ENCODE measurements around the gene SPTSSB.

Gene SPTSSB

GRCh38 chr3:161366094-161366493 lies 5.2 kb downstream of the SPTSSB start:
- DNase-seq: no peak
- no peak for TF ChIP-seq CTCF (IDR thresholded peaks at IDR 0.05; ENCODE audit: low read depth, low read length, missing control alignments)
- Histone ChIP-seq H3K36me3 (replicated peaks) (no peaks in the 10 kb centered on the region), H3K4me3 (ENCODE audit: low read depth, low read length) (no peak overlapping the region), H3K27me3 (replicated peaks) (no peaks in the 10 kb centered on the region), H3K27ac (no peak overlapping the region)
- in situ Hi-C loops (cut with HindIII; ENCODE audit: low pct_ligation_motif_present, low sequenced_read_pairs): no loop called here

DNA sequence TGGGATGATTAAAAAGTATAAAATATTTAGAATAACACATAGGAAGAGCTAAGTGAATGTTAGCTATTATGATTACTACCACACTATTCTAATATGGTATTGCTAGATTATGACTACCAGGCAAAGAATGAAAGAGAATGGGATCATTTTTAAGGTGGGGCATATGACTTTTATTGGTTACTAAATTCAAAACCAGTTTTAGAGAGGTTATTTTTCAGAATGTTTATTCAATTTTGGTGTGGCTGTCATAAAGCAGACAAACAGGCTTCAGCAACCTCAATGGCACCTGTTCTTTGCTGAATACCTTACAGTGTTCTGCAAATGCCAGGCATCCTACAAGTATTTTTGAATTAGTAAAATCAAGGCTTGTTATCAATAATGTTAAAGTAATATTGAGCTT lies 12.8 kb downstream of the SPTSSB start:
- in situ Hi-C loops (cut with HindIII; ENCODE audit: low pct_ligation_motif_present, low sequenced_read_pairs): no loop called here

DNA sequence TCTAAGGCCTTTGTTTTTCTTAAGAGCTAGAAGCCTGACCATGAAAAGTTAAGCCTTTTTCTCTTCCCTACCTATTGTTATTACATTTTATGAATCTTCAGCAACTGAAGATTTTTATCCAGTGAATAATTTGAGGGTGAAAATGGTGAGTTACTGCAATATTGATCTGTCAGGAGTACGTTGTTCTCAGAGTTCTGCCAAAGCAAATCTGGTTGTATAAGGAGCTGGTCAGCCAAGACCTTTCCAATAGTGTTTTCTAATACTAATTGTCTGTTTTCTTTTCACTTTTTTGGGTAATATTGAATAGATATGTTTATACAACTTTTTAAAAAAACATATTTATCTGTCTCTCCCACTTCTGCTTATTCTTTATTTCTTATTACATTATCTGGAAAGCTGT lies 15.0 kb downstream of the SPTSSB start:
- no peak for TF ChIP-seq CTCF (IDR thresholded peaks at IDR 0.05; ENCODE audit: low read depth, low read length, missing control alignments)
- no peak for DNase-seq
- no peak overlapping the region for H3K4me3 ChIP-seq (ENCODE audit: low read depth, low read length)
- in situ Hi-C loops (cut with HindIII; ENCODE audit: low pct_ligation_motif_present, low sequenced_read_pairs): no loop called here
- no peaks in the 10 kb centered on the region for H3K36me3 ChIP-seq (replicated peaks)
- no peak overlapping the region for H3K27ac ChIP-seq
- H3K27me3 ChIP-seq (replicated peaks): no peaks in the 10 kb centered on the region

More for the DNA sequence above, 12.8 kb downstream of the SPTSSB start:
- Histone ChIP-seq H3K27ac (no peak overlapping the region), H3K27me3 (replicated peaks) (no peaks in the 10 kb centered on the region), H3K4me3 (ENCODE audit: low read depth, low read length) (no peak overlapping the region), H3K36me3 (replicated peaks) (no peaks in the 10 kb centered on the region)
- no peak for DNase-seq
- TF ChIP-seq CTCF (IDR thresholded peaks at IDR 0.05; ENCODE audit: low read depth, low read length, missing control alignments): no peak

GRCh38 chr3:161355508-161355907 lies 15.8 kb downstream of the SPTSSB start:
- Histone ChIP-seq H3K36me3 (replicated peaks) (no peaks in the 10 kb centered on the region), H3K27ac (no peak overlapping the region), H3K4me3 (ENCODE audit: low read depth, low read length) (no peak overlapping the region), H3K27me3 (replicated peaks) (no peaks in the 10 kb centered on the region)
- no peak for DNase-seq
- in situ Hi-C loops (cut with HindIII; ENCODE audit: low pct_ligation_motif_present, low sequenced_read_pairs): no loop called here
- no peak for TF ChIP-seq CTCF (IDR thresholded peaks at IDR 0.05; ENCODE audit: low read depth, low read length, missing control alignments)

GRCh38 chr3:161354554-161354953 lies 16.8 kb downstream of the SPTSSB start:
- Histone ChIP-seq H3K27me3 (replicated peaks) (no peaks in the 10 kb centered on the region), H3K4me3 (ENCODE audit: low read depth, low read length) (no peak overlapping the region), H3K27ac (no peak overlapping the region), H3K36me3 (replicated peaks) (no peaks in the 10 kb centered on the region)
- no peak for DNase-seq
- no peak for TF ChIP-seq CTCF (IDR thresholded peaks at IDR 0.05; ENCODE audit: low read depth, low read length, missing control alignments)
- in situ Hi-C loops (cut with HindIII; ENCODE audit: low pct_ligation_motif_present, low sequenced_read_pairs): no loop called here

DNA sequence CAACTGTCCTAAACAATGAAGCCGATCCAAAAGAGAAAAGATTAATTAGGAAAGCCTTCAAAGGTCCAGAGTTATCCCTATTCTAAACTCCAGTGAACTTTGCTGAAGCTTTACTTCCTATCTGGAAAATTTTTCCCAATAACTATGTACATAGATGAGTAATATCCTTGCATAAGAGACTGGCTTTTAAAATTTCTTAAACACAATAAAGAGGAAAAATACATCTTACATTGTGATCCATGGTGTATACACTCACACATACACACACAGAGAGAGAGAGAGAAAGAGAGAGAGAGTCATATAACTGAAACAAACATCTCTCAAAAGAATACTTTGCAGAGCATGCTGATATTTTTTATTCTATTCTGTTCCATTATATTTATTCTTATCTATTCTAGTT lies 20.0 kb downstream of the SPTSSB start:
- Histone ChIP-seq H3K4me3 (ENCODE audit: low read depth, low read length) (no peak overlapping the region), H3K27me3 (replicated peaks) (no peaks in the 10 kb centered on the region), H3K27ac (no peak overlapping the region), H3K36me3 (replicated peaks) (no peaks in the 10 kb centered on the region)
- TF ChIP-seq CTCF (IDR thresholded peaks at IDR 0.05; ENCODE audit: low read depth, low read length, missing control alignments): no peak
- in situ Hi-C loops (cut with HindIII; ENCODE audit: low pct_ligation_motif_present, low sequenced_read_pairs): no loop called here
- DNase-seq: no peak
